Stimulated activated CD8-positive, alpha-beta memory T cell treated with anti-CD3 and anti-CD28 coated beads, Interleukin-15, amount 100 ng/mL, for 24 hours (primary cell): ENCODE measurements around the gene KRTAP13-2.

Source experiments
- DNase-seq: peaks from one replicate; pipeline ENCODE4 v3.0.0-alpha.2; 2020; ENCODE audit warnings: low read depth

The KRTAP13-2 gene

GRCh38 chr21:30326390-30326789 is 45.7 kb downstream of the KRTAP13-2 start:
- no peak for DNase-seq
